ENCODE results near the gene PPWD1.

- TF ChIP-seq, protein P1, sequence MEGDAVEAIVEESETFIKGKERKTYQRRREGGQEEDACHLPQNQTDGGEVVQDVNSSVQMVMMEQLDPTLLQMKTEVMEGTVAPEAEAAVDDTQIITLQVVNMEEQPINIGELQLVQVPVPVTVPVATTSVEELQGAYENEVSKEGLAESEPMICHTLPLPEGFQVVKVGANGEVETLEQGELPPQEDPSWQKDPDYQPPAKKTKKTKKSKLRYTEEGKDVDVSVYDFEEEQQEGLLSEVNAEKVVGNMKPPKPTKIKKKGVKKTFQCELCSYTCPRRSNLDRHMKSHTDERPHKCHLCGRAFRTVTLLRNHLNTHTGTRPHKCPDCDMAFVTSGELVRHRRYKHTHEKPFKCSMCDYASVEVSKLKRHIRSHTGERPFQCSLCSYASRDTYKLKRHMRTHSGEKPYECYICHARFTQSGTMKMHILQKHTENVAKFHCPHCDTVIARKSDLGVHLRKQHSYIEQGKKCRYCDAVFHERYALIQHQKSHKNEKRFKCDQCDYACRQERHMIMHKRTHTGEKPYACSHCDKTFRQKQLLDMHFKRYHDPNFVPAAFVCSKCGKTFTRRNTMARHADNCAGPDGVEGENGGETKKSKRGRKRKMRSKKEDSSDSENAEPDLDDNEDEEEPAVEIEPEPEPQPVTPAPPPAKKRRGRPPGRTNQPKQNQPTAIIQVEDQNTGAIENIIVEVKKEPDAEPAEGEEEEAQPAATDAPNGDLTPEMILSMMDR (IDR thresholded peaks at IDR 0.05 in 4 of 5, conservative IDR thresholded peaks at IDR 0.05 in 1 of 5): no peak
- no peak for TF ChIP-seq POLR2A (IDR thresholded peaks at IDR 0.05)
These were observed 27.5 kb upstream of the PPWD1 start for GRCh38 chr5:65535529-65535987.

Measured in gastrocnemius medialis (tissue), 4 donors.